Epithelial cell of proximal tubule (primary cell): ENCODE data around the gene POLR2M. TPM values are rescaled to one million over a fixed set of nuclear protein-coding genes. Genes with fewer than 3 reads are reported as not detected.
A peak's percentile ranks its signal among the peaks of the same experiment; 100 is the strongest.

Source experiments
- DNase-seq: peaks from one replicate; pipeline ENCODE4 v3.0.0-alpha.2; 2011; ENCODE audit warnings: low read depth
- H3K4me3 ChIP-seq: 2 replicates; pipeline ENCODE4 v1.5.1; 2011; ENCODE audit warnings: low read depth, mild to moderate bottlenecking, low read length
- CTCF ChIP-seq: conservative IDR thresholded peaks from 2 replicates; pipeline ENCODE4 v1.5.1; 2012; ENCODE audit warnings: low read depth, mild to moderate bottlenecking, low read length
- total RNA-seq: library from RNA; depleted of rRNA; stranded (reverse); fragments of >200 nt; gene quantifications from 2 replicates; pipeline ENCODE4 v1.2.3, GENCODE V29; 2015

POLR2M gene
- total RNA-seq, 1 donor from 2014 or later: 39.3 TPM

DNA sequence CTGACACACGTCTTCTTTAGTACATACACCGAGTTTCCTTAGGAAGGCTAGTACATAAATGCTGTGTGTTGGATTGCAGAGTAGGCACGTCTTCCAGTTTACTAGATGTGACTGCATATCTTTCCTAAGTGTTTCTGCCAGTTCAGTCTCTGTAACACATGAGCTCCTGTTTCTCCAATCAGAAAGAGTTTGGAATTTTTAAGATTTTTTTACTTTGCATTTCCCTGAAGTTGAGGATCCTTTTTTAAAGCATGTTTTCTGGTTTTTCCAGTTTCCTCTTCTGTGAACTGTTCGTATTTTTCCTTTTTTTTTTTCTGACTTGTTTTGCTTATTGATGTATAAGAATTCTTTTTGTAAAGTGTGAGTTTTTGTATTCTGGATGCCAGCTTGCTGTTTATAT, 7.5 kb upstream of the POLR2M start:
- no peak overlapping the region for H3K4me3 ChIP-seq
- DNase-seq: no peak
- no peak for TF ChIP-seq CTCF

GRCh38 chr15:57703387-57703786, 3.1 kb upstream of the POLR2M start:
- DNase-seq: no peak
- no peak overlapping the region for H3K4me3 ChIP-seq
- no peak for TF ChIP-seq CTCF

- H3K4me3 ChIP-seq: no peak overlapping the region
- TF ChIP-seq CTCF: no peak
- no peak for DNase-seq
Measured at GRCh38 chr15:57704441-57704840, 2.1 kb upstream of the POLR2M start.

DNA sequence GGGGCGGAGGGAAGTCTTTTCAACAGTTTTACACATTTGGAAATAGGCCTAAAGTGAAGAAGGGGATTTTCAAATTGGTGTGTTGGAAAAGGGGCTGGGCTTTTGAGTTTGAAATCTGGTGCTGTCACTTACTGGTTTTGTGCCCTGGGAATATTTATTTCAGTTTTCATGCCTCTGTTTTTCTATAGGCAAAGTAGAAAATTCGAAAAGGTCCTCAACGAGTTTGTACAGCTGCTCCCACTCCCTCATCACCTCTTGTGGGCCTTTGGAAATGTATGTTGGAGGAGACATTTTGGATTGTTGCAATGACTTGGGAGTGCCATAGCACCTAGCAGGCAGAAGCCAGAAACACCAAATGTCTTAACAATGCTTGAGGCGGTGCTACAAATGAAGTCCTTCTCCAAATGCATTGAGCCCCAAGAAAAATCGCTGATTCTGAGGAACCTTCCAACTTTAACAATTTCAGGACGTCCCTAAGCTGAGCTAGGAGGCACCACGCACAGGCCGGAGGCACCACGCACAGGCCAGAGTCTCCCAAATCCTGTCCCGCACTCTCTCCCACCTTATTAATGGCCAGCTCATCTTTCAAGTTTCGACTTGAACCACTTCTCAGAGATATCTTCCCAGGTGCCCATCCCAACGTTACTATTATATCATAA, 639 bp upstream of the POLR2M start:
- H3K4me3 ChIP-seq: peak overlapping the region; percentile 88
- TF ChIP-seq CTCF: no peak
- DNase-seq: no peak

- TF ChIP-seq CTCF: no peak
- peak overlapping the region; percentile 88 for H3K4me3 ChIP-seq
- no peak for DNase-seq
Measured at GRCh38 chr15:57708047-57708446, 1.5 kb downstream of the POLR2M start.

DNA sequence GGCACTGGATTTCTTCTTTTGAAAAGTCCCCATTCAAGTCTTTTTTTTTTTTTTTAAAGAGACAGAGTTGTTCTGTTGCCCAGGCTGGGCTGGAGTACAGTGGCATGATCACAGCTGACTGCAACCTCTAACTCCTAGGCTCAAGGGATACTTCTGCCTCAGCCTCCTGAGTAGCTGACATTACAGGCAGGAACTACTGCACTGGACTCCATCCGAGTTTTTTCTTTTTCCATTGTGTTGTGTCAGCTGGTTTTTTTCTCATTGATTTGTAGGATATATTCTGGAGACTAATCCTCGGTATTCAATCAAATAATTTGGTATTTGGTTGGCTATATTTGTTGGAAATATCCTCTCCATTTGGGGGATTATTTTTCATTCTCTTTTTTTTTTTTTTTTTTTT, 11.8 kb downstream of the POLR2M start:
- TF ChIP-seq CTCF: no peak
- H3K4me3 ChIP-seq: no peak overlapping the region
- DNase-seq: no peak

GRCh38 chr15:57720867-57721266, 14.4 kb downstream of the POLR2M start:
- H3K4me3 ChIP-seq: no peak overlapping the region
- DNase-seq: no peak
- TF ChIP-seq CTCF: no peak
